VCaP (cell line): ENCODE results near the gene UBTF.

Experiments used
- H3K27ac ChIP-seq: fragments of 450-650 bp; 2 replicates; pipeline ENCODE4 v1.5.1; 2017
- TF ChIP-seq, protein P1 (sequence below): fragments of 450-650 bp; conservative IDR thresholded peaks from 2 replicates; pipeline ENCODE4 v1.5.1; 2017; ENCODE audit warnings: mild to moderate bottlenecking, moderate library complexity

The UBTF gene

DNA sequence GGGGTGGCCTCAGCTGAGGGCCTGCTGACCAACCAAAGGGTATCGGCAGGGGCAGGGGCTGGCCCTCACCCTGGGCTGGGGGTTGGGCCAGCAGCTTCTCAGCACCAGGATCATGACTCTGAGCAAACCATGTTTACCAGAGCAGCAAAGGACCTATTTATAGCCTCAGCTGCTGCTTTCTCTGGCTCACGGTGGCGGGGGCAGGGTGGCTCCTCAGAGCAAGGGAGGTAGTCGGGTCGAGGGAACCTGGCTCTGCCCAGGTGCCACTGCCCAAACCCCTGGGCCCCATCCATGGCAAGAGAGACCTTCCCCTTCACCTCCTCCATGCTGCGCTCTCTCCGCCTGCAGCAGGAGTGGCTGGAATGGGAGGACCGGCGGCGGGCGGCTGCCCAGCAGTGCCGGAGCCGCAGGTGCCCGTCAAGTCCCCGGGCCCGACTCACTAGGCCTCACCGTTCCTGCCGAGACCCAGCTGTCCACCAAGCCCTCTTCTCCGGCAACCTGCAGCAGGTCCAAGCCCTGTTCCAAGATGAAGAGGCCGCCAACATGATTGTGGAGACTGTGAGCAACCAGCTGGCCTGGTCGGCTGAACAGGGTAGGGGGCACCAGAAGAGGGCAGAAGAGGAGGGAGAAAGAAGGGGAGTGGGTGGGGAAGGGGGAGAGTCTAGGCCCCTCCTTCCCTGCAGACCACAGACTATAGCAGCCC lies 48.8 kb downstream of the UBTF start, which contains the start of gene ASB16:
ASB16 (plus strand) TSS at position 206 of the 703 bp plus-strand sequence; CDS start at position 292, 86 bp downstream.
- H3K27ac ChIP-seq: peak within 1 kb of the TSS; percentile 63
- TF ChIP-seq, protein P1, sequence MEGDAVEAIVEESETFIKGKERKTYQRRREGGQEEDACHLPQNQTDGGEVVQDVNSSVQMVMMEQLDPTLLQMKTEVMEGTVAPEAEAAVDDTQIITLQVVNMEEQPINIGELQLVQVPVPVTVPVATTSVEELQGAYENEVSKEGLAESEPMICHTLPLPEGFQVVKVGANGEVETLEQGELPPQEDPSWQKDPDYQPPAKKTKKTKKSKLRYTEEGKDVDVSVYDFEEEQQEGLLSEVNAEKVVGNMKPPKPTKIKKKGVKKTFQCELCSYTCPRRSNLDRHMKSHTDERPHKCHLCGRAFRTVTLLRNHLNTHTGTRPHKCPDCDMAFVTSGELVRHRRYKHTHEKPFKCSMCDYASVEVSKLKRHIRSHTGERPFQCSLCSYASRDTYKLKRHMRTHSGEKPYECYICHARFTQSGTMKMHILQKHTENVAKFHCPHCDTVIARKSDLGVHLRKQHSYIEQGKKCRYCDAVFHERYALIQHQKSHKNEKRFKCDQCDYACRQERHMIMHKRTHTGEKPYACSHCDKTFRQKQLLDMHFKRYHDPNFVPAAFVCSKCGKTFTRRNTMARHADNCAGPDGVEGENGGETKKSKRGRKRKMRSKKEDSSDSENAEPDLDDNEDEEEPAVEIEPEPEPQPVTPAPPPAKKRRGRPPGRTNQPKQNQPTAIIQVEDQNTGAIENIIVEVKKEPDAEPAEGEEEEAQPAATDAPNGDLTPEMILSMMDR: no peak

DNA sequence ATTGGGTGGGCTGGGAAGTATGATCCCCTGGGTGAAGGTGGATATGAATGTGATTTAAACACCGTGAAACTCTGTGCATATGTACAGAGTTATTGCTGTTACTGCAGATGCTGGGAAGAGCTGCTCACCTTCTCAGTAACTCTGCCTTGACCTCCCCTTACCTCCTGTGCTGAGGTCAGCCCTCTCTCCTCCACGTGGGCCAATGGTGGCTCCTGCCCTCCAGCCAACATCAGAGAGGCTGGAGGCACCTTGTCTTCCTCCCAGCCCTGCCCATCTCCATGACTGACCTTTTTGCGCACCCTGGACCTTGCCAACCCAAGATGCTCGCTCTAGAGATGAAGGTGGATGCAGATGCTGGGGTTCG lies 49.4 kb downstream of the UBTF start:
- TF ChIP-seq, protein P1: no peak
- H3K27ac ChIP-seq: peak overlapping the region; percentile 63

DNA sequence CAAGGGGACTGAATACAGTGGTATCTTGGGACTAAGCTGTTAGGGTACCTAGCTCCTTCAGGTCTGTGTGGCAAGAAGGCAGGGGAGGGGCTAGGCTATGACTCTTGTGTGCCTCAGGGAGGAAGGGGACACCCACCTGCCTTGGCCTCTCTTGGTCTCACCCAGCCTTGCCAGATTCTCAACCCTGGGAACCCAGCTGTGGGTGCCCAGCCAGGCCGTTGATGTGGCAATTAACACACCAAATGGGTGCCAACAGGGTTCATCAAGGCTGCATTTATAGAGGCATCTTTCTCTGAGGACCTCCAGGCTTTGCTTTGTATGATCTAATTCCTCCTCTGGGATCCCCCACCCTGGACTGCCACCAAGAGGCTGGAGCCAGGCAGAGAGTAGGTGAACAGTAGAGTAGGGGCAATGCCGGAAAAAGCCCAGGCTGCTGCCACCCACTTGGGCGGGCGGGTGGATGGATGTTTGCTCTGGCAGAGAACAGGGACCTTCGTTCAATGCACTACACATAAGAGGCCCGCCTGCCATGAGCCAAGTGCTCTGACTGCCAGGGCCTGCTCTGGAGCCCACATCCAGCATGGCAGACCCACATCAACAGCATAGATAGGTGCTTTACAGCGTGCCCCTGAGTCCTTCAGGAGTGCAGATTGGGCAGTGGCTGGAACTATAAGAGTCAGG lies 52.2 kb downstream of the UBTF start:
- TF ChIP-seq, protein P1: no peak
- peak overlapping the region; percentile 66 for H3K27ac ChIP-seq

DNA sequence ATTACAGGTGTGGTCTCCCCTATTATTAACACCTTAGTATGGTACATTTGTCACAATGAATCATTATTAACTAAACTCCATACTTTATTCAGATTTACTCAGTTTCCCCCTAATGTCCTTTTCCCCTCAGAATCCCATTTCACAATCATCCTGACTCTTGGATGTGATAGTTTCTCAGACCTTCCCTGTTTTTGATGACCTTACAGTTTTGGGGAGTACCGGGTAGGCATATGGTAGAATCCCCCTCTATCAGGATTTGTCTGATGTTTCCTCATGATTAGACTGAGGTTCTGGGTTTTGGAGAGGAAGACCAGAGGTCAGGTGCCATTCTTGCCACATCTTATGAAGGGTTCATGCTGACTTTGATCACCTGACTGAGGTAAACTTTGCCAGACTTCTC lies 55.0 kb downstream of the UBTF start:
- no peak overlapping the region for H3K27ac ChIP-seq
- TF ChIP-seq, protein P1: no peak

GRCh38 chr17:44159519-44160210 lies 59.8 kb downstream of the UBTF start:
- TF ChIP-seq, protein P1: no peak
- H3K27ac ChIP-seq: no peak overlapping the region

- H3K27ac ChIP-seq: no peak overlapping the region
- TF ChIP-seq, protein P1: no peak
These were observed 64.0 kb downstream of the UBTF start for GRCh38 chr17:44155488-44155887.
